GM19455 (cell line): ENCODE results near the gene PERM1.
"Not testable (repeated sequence)": the region's sequence is repeated elsewhere in the genome, so short reads cannot be mapped to it uniquely, and the experiment has no call there.

Source experiments
- ATAC-seq: cut with Tn5 transposase; IDR thresholded peaks from one replicate; pipeline ENCODE4 v1.9.1; 2021; ENCODE audit not compliant: unreplicated experiment

PERM1 gene

DNA sequence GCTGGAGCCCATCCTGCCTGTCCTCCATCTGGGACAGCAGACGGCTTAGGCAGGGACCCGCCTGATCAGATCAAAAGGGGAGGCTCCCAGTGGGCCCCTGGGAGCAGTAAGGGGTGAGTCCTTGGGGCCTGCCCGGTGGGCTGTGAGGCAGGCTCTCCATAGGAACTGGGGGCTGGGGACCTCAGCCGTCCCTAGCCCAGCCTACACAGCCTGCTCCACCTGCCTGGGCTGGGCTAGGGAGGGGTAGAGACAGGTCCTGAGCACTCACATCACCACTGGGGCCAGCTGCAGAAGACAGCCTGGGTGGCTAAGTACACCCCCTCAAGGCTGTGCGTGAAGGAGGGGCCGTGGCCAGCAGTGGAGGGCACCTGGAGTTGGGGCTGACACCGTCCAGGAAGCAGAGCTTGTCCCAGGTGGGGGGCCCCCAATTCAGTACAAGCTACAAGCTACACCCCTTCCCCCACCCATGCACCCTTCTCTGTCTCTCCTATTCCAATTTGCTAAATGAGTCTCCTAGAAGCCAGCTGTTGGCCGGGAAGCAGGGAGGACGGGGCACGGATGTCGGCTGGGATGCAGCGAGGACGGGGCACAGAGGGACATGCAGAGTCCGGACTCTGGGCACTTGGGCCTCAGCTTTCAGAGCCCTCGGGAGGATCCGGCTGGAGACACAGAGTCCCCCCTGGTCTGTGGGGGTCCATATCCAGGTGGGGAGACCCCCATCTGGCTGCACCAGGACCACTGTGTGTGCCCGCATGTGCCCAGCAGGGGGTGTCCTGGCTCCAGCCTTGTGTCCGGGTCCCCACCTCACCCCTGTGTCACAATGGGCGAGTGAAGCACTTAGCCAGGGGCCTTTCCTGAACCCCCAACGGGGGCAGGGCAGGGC is 33.1 kb upstream of the PERM1 start:
- no peak for ATAC-seq

DNA sequence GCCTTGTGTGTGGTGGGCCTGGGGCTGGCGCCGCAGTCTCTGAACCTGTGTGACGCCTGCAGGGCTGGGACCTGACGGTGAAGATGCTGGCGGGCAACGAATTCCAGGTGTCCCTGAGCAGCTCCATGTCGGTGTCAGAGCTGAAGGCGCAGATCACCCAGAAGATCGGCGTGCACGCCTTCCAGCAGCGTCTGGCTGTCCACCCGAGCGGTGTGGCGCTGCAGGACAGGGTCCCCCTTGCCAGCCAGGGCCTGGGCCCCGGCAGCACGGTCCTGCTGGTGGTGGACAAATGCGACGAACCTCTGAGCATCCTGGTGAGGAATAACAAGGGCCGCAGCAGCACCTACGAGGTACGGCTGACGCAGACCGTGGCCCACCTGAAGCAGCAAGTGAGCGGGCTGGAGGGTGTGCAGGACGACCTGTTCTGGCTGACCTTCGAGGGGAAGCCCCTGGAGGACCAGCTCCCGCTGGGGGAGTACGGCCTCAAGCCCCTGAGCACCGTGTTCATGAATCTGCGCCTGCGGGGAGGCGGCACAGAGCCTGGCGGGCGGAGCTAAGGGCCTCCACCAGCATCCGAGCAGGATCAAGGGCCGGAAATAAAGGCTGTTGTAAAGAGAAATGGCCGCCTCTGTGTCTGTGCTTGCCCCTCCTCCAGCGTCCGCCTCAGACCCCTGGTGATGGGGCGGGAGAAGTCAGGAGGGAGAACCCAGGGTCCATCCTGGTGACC is 32.2 kb upstream of the PERM1 start:
- no peak for ATAC-seq

GRCh38 chr1:1013105-1013921 is 31.4 kb upstream of the PERM1 start, which contains the start of gene ISG15:
Gene ISG15, plus strand, starts transcription at chr1:1013497. Its CDS starts 77 bp downstream, at chr1:1013574.
- ATAC-seq, result peak; percentile 84

- ATAC-seq, result not testable (repeated sequence)
Observed at GRCh38 chr1:1012736-1013104, 30.8 kb upstream of the PERM1 start.

- ATAC-seq, result no peak
Observed at GRCh38 chr1:1011396-1011949, 29.6 kb upstream of the PERM1 start.

DNA sequence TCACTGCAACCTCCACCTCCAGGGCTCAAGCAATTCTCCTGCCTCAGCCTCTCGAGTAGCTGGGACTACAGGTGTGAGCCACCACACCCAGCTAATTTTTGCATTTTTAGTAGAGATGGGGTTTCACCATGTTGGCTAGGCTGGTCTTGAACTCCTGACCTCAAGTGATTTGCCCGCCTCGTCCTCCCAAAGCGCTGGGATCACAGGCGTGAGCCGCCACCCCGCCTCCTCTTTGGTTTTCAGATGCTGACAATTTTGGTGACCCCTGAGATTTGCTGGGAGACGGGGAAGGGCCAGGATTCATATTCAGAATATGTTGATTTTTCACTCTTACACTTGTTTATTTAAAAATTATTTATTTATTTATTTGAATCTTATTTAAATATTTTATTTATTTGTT is 28.2 kb upstream of the PERM1 start:
- not testable (repeated sequence) for ATAC-seq

DNA sequence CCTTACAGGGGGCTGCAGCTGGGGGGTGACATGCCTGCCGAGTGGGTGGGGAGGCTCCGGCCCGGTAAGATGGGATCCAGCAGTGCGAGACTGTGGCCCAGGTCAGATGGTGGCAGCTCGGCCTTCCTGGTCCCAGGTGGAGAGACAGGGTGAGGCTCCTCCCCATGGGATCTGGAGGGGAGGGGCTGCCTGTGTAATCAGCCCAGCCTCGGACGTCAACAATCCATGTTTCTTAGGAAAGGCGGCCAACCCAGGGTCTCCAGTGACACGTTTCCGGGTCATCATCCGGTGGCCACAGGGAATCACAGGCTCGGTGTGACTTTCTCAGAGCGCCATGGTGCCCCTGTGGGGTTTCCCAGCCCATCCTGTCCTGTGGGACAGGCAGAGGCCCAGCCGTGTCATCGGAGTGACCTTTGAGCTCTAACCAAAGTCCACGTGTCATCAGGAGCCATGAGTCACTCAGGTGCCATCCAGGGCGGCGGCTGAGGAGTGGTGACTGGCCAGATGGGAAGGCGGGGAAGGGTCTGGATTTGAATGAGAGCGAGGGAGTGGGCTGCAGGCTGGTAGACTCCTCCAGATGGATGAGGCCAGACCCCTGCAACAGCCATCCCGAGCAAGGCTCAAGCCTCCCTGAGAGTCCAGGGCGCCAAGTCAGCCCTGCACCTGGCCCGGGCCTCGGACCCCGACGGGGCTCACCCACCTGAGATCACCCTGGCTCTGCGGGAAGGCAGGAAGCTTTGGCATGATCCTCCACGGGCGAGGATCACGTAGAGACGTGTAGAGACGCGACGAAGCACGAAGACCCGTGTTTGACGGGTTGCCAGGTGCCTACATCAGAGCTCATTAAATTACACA is 24.6 kb upstream of the PERM1 start:
- no peak for ATAC-seq

- no peak for ATAC-seq
Observed at GRCh38 chr1:1005774-1006304, 23.9 kb upstream of the PERM1 start.

DNA sequence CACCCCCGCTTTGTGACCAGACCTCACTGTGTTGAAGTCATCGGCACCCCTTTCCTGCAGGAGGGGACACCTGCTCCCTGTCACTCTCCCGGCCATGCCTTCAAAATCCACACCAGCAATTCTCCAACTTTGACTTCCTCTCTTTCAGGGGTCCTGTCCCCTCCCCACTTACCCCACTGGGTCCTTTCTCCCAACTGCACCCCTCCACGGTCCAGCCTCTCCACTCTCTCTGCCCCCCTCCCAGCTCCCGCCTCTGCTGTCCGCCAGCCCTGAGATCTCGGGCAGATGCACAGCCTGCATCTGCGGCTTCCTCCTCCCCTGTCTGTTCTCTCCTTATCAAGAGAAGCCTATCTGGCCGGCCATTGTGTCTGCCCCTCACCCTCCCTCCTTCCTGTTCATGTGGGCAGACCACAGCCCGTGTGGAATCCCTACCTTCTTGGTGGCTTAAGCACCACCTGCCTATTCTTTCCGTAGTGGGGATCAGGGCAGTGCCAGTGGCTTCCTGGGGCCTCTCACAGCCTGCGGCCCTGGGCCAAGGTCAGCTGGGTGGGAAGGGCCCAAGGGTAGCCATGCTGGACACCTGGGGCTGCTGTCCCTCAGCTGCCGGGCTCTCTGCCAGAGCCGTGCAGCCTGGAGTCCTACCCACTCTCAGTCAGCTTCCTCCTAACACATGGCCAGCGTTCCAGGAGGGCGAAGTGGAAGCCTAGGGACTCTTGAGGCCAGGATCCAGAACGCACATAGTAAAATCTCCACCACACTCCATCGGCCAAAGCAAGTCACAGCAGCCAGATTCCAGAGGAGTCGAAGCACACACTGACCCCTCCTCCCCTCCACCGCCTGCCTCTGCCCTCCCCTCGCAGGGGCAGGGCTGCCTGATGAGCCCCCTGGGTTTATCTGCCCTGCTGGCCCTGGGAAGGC is 23.1 kb upstream of the PERM1 start:
- ATAC-seq, result no peak

GRCh38 chr1:1004420-1004779 is 22.5 kb upstream of the PERM1 start:
- no peak for ATAC-seq

- ATAC-seq, result no peak
Observed at GRCh38 chr1:1003618-1004419, 21.9 kb upstream of the PERM1 start.

DNA sequence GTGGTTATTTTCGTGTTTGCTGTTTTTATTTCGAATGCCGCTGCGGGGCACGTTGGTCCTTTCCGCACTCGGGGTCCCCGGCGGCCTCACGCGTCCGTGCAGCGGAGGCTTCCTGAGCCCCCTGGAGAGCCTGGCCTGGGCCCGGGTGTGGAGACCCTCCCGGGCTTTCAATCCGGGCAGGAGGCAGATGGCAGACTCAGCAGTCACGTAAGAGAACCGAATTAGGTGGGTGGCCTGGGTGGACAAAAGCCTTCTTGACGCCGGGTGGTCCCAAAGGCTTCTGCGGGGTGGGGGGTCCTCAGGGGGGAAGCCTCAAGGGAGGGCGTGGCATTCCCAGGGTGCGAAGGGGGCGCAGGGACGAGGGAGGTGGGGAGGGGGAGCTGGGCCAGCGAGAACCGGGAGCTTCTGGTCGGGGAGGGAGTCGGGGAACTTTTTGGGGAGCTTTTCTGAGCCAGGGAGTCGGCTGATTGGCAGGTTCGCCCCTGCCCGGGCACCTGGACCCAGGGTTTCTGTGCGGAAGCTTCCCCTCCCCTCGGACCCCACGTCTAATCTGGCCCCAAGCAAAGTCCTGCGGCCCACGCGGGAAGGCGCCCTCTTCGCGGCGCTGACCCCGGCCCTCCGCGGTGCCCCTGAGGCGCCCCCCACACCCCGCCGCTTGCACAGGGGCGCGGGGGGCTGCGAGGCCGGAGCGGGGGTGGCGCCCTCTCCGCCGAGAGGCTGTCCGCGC is 19.3 kb upstream of the PERM1 start:
- no peak for ATAC-seq

DNA sequence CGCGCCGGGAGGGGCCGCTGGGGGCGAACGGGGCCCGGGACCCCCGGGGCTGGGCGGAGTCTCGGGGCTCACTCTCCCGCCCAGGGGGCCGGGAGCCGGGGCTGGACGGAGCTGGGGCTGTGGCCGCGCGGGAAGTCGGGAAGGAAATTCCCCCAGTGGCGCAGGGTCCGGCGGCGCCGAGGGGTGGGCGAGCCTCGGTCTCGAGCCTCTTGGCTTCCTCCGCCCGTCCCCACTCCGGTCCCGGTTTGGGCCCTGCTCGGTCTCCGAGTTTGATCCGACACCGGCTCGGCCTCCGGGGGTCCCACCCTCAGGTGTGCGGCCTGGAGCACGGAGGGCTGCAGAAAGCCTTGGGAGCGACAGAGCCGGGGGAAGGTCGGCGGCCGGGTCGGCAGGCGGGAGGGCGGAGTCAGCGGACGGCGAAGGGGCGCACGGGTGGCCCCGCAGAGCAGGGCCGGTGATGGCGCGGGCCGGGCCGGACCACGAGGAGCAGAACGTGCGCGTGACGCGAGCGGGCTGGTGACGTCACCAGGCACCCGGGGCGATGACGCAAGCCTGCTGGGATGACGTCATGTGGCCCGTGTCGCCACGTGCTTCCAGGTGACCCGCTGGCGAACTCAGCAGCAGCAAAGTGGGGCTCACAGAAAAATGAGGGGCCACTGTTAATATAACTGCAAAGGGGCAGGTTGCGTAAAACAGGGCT is 18.6 kb upstream of the PERM1 start:
- ATAC-seq, result peak; percentile 12

DNA sequence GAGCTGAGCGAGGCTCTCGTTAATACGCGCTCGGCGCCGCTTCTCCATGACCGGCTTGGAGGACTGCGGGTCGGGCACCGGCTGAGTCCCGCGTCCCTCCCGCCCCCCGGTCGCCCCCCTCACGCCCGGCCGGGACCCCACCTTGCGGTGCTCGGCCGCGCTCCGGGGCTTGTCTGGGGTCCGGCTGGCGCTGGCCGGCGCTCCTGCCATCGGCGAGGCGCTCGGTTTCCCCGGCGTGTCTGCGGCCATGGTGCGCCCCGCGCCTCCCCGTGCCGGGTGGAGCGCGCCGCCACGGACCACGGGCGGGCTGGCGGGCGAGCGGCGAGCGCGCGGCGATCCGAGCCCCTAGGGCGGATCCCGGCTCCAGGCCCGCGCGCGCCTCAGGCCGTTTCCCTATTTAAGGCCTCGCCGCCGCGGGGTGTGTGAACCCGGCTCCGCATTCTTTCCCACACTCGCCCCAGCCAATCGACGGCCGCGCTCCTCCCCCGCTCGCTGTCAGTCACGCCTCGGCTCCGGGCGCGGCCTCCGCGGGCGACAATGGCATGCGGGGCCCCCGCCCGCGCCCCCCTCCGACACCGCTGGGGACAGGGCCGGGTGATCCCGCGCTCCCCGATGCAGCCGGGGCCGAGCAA is 17.9 kb upstream of the PERM1 start, which contains the start of gene HES4:
Gene HES4, minus strand, starts transcription at position 373 of the 632 bp plus-strand sequence. Its CDS starts 124 bp downstream, at position 249.
- peak; percentile 48 for ATAC-seq

GRCh38 chr1:998995-999724 is 17.3 kb upstream of the PERM1 start:
- no peak for ATAC-seq

DNA sequence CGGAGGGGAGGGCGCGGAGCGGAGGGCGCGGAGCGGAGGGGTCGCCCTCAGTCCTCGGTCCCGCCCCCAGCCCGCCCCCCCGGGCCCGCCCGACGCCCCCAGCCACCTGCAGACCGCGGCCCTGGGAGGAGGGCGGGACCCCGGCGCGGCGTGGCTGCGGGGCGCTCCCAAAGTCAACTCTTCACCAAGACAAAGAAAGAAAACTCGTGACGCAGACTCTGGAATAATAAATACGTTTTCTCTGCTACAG is 16.8 kb upstream of the PERM1 start:
- no peak for ATAC-seq
